SK-N-SH treated with all-trans-retinoic acid at 6 μM for 48 hours (cell line): ENCODE results near the gene ATP6V0B.

Experiments
- ATAC-seq: fragments of 200-7000 bp; cut with Tn5 transposase; 3 replicates; pipeline ENCODE4 v1.9.1; 2020; ENCODE audit warnings: mild to moderate bottlenecking, moderate library complexity
- ARNTL ChIP-seq: fragments of 450-650 bp; formaldehyde crosslinking; IDR thresholded peaks from 2 replicates; pipeline ENCODE4 v1.5.0; 2020; ENCODE audit warnings: low read depth, mild to moderate bottlenecking, moderate library complexity, borderline replicate concordance
- BACH2 ChIP-seq: fragments of 250-450 bp; sonication (Bioruptor Pico); IDR thresholded peaks from 2 replicates; pipeline ENCODE4 v1.9.0; 2021; ENCODE audit warnings: mild to moderate bottlenecking, borderline replicate concordance
- CSDC2 ChIP-seq: fragments of 250-450 bp; sonication (Bioruptor Pico); IDR thresholded peaks from 2 replicates; pipeline ENCODE4 v1.5.0; 2020; ENCODE audit warnings: mild to moderate bottlenecking, moderate library complexity
- ESRRG ChIP-seq: fragments of 250-450 bp; sonication (Bioruptor Pico); IDR thresholded peaks from 2 replicates; pipeline ENCODE4 v1.6.1; 2021; ENCODE audit warnings: mild to moderate bottlenecking
- GLIS3 ChIP-seq: fragments of 250-450 bp; sonication (Bioruptor Pico); IDR thresholded peaks from 2 replicates; pipeline ENCODE4 v1.5.0; 2020; ENCODE audit warnings: mild to moderate bottlenecking, moderate library complexity
- ISL1 ChIP-seq: fragments of 250-450 bp; sonication (Bioruptor Pico); IDR thresholded peaks from 2 replicates; pipeline ENCODE4 v2.1.2; 2022; ENCODE audit warnings: mild to moderate bottlenecking, moderate library complexity
- OSR1 ChIP-seq: fragments of 250-450 bp; sonication (Bioruptor Pico); IDR thresholded peaks from 2 replicates; pipeline ENCODE4 v1.8.0; 2022; ENCODE audit warnings: moderate library complexity, mild to moderate bottlenecking, inconsistent platforms
- PPARA ChIP-seq: fragments of 250-450 bp; sonication (Bioruptor Pico); IDR thresholded peaks from 2 replicates; pipeline ENCODE4 v1.5.0; 2020; ENCODE audit warnings: mild to moderate bottlenecking, borderline replicate concordance
- RARB ChIP-seq: fragments of 250-450 bp; sonication (Bioruptor Pico); IDR thresholded peaks from 2 replicates; pipeline ENCODE4 v1.8.0; 2021; ENCODE audit warnings: mild to moderate bottlenecking, moderate library complexity
- SNAI2 ChIP-seq: fragments of 250-450 bp; sonication (Bioruptor Pico); IDR thresholded peaks from 2 replicates; pipeline ENCODE4 v1.5.0; 2020; ENCODE audit warnings: mild to moderate bottlenecking, moderate library complexity
- TCF4 ChIP-seq: fragments of 250-450 bp; sonication (Bioruptor Pico); IDR thresholded peaks from 2 replicates; pipeline ENCODE4 v1.8.0; 2021; ENCODE audit warnings: mild to moderate bottlenecking, moderate library complexity, borderline replicate concordance
- TOX ChIP-seq: fragments of 250-450 bp; sonication (Bioruptor Pico); IDR thresholded peaks from 2 replicates; pipeline ENCODE4 v1.8.0; 2021; ENCODE audit warnings: mild to moderate bottlenecking, moderate library complexity, borderline replicate concordance
- ZC3H10 ChIP-seq: fragments of 250-450 bp; sonication (Bioruptor Pico); IDR thresholded peaks from 2 replicates; pipeline ENCODE4 v1.5.1; 2021; ENCODE audit warnings: mild to moderate bottlenecking, moderate library complexity
- ZFP3 ChIP-seq: fragments of 250-450 bp; sonication (Bioruptor Pico); IDR thresholded peaks from 2 replicates; pipeline ENCODE4 v1.5.0; 2020; ENCODE audit warnings: mild to moderate bottlenecking, moderate library complexity
- ZFP30 ChIP-seq: fragments of 450-650 bp; formaldehyde crosslinking; IDR thresholded peaks from 2 replicates; pipeline ENCODE4 v1.5.0; 2022; ENCODE audit warnings: mild to moderate bottlenecking, moderate library complexity
- ZNF565 ChIP-seq: fragments of 450-650 bp; formaldehyde crosslinking; conservative IDR thresholded peaks from 2 replicates; pipeline ENCODE4 v1.5.0; 2020; ENCODE audit warnings: low read depth, mild to moderate bottlenecking, moderate library complexity
- ZNF70 ChIP-seq: fragments of 450-650 bp; formaldehyde crosslinking; IDR thresholded peaks from 2 replicates; pipeline ENCODE4 v1.5.0; 2020; ENCODE audit warnings: mild to moderate bottlenecking, moderate library complexity
- ZNF8 ChIP-seq: fragments of 450-650 bp; formaldehyde crosslinking; IDR thresholded peaks from 2 replicates; pipeline ENCODE4 v1.5.0; 2020; ENCODE audit warnings: mild to moderate bottlenecking, moderate library complexity
- TF ChIP-seq, protein P1 (sequence below): fragments of 250-450 bp; sonication (Bioruptor Pico); IDR thresholded peaks from 2 replicates; pipeline ENCODE4 v1.5.1; 2020; ENCODE audit warnings: low read depth, mild to moderate bottlenecking, moderate library complexity
- TF ChIP-seq, protein P2 (sequence below): fragments of 250-450 bp; sonication (Bioruptor Pico); IDR thresholded peaks from 2 replicates; pipeline ENCODE4 v1.5.0; 2020; ENCODE audit warnings: mild to moderate bottlenecking, moderate library complexity
- TF ChIP-seq, protein P3 (sequence below): fragments of 250-450 bp; sonication (Bioruptor Pico); IDR thresholded peaks from 2 replicates; pipeline ENCODE4 v1.8.0; 2021; ENCODE audit warnings: low read depth, mild to moderate bottlenecking, moderate library complexity, borderline replicate concordance
- TF ChIP-seq, protein P4 (sequence below): fragments of 250-450 bp; sonication (Bioruptor Pico); IDR thresholded peaks from 2 replicates; pipeline ENCODE4 v1.5.1; 2021; ENCODE audit warnings: mild to moderate bottlenecking, moderate library complexity

The ATP6V0B gene

DNA sequence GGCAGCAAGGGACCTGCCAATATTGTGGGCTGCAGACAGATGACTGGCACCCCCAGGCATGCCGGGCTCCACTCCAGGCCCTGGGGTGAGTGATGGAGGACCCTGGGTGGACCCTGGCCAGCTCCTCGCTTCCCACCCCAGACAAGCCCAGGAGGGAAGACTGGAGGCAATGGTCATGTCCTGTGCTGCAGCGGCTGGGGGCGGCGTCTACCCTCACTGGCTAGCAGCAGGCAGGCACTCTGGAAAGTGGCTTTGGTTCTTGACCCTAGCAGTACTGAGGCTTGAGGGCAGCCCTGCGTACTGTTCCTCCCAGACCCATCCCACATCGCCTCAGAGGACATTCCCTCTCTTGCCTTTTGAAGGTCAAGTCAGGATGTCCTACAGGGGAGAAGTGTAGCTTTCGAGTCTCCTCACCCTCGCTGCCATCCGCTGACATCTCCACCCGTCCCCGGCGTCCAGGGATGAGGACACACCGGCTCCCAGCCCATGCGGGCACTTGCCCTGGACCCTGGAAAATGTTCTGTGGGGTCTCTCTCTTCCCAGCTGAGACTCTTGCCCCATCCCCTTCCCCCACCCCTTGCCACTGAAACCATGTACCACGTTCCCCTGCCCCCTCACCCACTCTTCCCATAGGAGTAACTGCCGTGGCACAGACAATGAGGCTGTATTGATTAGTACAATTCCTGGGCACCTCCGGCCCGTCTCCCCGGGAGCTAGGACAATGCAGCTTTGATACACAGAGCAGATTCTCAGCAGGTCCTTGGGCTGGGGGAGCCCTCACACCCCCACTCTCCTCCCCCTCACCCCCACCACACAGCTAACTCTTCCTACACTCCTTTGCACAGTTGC, 41.5 kb downstream of the ATP6V0B start:
- TF ChIP-seq ZFP3 (CRISPR knock-in tag) (no peak), TOX (CRISPR knock-in tag) (no peak), PPARA (CRISPR knock-in tag) (no peak), BACH2 (CRISPR knock-in tag) (no peak), ZFP30 (no peak)
- TF ChIP-seq, protein P1, sequence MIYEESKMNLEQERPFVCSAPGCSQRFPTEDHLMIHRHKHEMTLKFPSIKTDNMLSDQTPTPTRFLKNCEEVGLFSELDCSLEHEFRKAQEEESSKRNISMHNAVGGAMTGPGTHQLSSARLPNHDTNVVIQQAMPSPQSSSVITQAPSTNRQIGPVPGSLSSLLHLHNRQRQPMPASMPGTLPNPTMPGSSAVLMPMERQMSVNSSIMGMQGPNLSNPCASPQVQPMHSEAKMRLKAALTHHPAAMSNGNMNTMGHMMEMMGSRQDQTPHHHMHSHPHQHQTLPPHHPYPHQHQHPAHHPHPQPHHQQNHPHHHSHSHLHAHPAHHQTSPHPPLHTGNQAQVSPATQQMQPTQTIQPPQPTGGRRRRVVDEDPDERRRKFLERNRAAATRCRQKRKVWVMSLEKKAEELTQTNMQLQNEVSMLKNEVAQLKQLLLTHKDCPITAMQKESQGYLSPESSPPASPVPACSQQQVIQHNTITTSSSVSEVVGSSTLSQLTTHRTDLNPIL (CRISPR knock-in tag), result no peak
- ATAC-seq, result no peak

DNA sequence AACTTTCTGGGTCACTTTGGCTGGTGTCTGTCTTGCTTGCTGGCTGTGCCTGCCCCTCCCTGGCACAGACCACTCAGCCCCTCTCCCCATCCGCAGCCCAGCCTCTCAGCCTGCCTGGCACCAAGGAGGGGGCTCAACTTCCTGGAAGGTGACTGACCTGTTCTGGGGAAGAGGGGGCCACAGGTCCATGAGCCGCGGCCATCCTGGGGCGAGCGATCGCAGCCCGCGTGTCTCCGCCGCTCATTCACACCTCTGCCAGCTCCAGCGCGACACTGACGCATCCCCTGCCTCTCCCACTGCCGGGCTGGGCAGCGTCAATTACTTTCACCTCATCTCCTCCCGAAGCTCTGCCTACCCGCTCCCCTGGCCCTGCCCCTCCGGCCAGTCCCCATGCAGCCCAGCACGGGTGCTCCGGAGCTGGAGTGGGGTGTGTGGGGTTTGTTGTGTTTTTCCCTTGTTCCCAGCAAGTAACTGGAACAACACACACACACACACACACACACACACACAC, 42.2 kb downstream of the ATP6V0B start:
- no peak for ATAC-seq
- TF ChIP-seq TCF4, result no peak
- TF ChIP-seq ISL1 (CRISPR knock-in tag), result no peak
- no peak for TF ChIP-seq TOX (CRISPR knock-in tag)
- no peak for TF ChIP-seq ZC3H10 (CRISPR knock-in tag)
- TF ChIP-seq, protein P2, sequence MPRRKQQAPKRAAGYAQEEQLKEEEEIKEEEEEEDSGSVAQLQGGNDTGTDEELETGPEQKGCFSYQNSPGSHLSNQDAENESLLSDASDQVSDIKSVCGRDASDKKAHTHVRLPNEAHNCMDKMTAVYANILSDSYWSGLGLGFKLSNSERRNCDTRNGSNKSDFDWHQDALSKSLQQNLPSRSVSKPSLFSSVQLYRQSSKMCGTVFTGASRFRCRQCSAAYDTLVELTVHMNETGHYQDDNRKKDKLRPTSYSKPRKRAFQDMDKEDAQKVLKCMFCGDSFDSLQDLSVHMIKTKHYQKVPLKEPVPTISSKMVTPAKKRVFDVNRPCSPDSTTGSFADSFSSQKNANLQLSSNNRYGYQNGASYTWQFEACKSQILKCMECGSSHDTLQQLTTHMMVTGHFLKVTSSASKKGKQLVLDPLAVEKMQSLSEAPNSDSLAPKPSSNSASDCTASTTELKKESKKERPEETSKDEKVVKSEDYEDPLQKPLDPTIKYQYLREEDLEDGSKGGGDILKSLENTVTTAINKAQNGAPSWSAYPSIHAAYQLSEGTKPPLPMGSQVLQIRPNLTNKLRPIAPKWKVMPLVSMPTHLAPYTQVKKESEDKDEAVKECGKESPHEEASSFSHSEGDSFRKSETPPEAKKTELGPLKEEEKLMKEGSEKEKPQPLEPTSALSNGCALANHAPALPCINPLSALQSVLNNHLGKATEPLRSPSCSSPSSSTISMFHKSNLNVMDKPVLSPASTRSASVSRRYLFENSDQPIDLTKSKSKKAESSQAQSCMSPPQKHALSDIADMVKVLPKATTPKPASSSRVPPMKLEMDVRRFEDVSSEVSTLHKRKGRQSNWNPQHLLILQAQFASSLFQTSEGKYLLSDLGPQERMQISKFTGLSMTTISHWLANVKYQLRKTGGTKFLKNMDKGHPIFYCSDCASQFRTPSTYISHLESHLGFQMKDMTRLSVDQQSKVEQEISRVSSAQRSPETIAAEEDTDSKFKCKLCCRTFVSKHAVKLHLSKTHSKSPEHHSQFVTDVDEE (CRISPR knock-in tag), result no peak
- no peak for TF ChIP-seq OSR1 (CRISPR knock-in tag)
- TF ChIP-seq SNAI2, result no peak
- no peak for TF ChIP-seq CSDC2 (CRISPR knock-in tag)
- TF ChIP-seq, protein P3, sequence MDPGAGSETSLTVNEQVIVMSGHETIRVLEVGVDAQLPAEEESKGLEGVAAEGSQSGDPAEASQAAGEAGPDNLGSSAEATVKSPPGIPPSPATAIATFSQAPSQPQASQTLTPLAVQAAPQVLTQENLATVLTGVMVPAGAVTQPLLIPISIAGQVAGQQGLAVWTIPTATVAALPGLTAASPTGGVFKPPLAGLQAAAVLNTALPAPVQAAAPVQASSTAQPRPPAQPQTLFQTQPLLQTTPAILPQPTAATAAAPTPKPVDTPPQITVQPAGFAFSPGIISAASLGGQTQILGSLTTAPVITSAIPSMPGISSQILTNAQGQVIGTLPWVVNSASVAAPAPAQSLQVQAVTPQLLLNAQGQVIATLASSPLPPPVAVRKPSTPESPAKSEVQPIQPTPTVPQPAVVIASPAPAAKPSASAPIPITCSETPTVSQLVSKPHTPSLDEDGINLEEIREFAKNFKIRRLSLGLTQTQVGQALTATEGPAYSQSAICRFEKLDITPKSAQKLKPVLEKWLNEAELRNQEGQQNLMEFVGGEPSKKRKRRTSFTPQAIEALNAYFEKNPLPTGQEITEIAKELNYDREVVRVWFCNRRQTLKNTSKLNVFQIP (CRISPR knock-in tag), result no peak
- TF ChIP-seq PPARA (CRISPR knock-in tag), result no peak

DNA sequence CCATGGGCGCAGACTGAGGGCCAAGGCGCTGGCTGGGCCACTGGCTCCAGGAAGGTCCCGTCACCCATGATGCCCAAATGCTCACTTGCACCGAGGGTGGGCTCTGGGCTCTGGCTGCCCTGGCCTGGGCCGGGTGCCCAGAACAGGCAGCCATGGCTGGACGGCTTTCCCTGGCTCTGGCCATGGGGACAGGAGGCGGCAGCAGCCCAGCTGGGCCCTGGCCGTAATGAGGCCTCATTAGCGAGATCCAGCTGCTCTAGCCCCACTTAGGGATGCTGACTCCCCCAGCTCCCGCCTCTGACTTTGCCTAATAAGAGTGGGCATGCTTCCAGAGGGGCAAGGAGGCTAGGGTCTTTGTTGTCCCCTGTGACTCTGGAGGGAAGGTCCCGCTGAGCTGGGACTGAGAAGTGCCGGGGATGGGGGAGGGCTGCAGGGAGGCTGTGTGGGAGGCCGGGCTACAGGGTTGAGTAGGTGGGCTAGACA, 44.7 kb downstream of the ATP6V0B start:
- TF ChIP-seq ZNF565, result no peak
- ATAC-seq, result no peak

DNA sequence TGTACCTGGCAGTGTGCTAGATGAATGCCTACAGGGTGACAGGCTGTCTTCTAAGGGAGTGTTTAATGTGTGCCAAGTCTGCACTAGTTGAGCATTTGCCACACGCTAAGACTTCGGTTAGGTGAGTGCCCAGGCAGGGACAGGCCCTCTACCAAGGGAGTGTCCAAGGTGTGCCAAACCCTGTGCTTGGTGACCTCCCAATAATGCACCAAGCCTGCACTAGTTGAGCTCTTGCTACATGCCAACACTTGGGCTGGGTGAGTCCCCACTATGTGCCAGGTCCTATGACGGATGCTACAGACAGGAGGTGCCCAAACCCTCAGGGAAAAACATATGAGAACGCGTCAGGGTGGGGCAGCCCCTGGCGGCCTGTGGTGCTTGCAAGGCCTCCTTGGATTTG, 45.7 kb downstream of the ATP6V0B start:
- TF ChIP-seq, protein P4, sequence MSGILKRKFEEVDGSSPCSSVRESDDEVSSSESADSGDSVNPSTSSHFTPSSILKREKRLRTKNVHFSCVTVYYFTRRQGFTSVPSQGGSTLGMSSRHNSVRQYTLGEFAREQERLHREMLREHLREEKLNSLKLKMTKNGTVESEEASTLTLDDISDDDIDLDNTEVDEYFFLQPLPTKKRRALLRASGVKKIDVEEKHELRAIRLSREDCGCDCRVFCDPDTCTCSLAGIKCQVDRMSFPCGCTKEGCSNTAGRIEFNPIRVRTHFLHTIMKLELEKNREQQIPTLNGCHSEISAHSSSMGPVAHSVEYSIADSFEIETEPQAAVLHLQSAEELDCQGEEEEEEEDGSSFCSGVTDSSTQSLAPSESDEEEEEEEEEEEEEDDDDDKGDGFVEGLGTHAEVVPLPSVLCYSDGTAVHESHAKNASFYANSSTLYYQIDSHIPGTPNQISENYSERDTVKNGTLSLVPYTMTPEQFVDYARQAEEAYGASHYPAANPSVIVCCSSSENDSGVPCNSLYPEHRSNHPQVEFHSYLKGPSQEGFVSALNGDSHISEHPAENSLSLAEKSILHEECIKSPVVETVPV (CRISPR knock-in tag), result no peak
- TF ChIP-seq BACH2 (CRISPR knock-in tag) (no peak), GLIS3 (CRISPR knock-in tag) (no peak), TOX (CRISPR knock-in tag) (no peak), TCF4 (no peak), ZNF8 (no peak)
- ATAC-seq, result no peak

DNA sequence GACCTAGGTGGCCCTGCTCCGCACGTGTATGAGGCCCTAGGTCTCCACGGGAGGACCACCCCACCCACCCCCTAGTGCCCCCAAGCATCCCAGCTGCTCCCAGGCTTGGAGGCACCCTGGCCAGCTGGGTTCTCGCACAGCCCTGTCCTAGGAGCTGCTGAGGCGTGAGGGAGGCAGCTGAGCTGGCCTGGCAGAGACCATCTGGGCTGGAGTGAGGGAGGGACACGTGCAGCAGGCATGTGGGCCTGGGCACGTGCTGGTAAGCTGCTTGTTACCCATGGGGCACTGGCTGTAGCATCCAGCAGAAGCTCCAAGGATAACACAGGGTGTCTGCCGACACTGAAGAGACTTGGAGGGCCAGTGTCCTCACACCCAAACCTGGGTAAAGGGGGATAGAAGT, 46.4 kb downstream of the ATP6V0B start:
- ATAC-seq, result no peak
- TF ChIP-seq ESRRG (CRISPR knock-in tag) (no peak), RARB (CRISPR knock-in tag) (no peak), ZNF70 (CRISPR knock-in tag) (no peak), SNAI2 (no peak), GLIS3 (CRISPR knock-in tag) (no peak), ZNF8 (no peak), ZFP3 (CRISPR knock-in tag) (no peak), ZC3H10 (CRISPR knock-in tag) (no peak), ZFP30 (no peak), ARNTL (CRISPR knock-in tag) (no peak), BACH2 (CRISPR knock-in tag) (no peak)
- TF ChIP-seq, all 23 proteins: peak for 0
